Caco-2 (cell line): Measurements from ENCODE around the gene NFE2L1. TPM values are rescaled to one million over a fixed set of nuclear protein-coding genes. Genes with fewer than 3 reads are reported as not detected.
A peak's percentile ranks its signal among the peaks of the same experiment; 100 is the strongest.

Source experiments
- BruUV-seq: library from RNA; stranded (reverse); fragments of 400-500 nt; replicated peaks from 2 replicates; lab custom pipeline; 2021; lab: Mats Ljungman, UMichigan
- CTCF ChIA-PET: fragments of 300-600 bp; sonication (Branson Sonifier 250); formaldehyde crosslinking; loops from one replicate; lab custom pipeline; 2022; ENCODE audit warnings: antibody characterized with exemption; lab: Charles Lee
- POLR2A ChIA-PET: fragments of 300-600 bp; sonication (Branson Sonifier 250); formaldehyde crosslinking; loops from one replicate; lab custom pipeline; 2022; ENCODE audit warnings: antibody characterized with exemption; lab: Charles Lee
- DNase-seq, 2 experiments: peaks; one replicate each; pipeline versions ENCODE4 v3.0.0 to v3.0.0-alpha.2; 2020 to 2022
- H3K27me3 ChIP-seq: replicated peaks from 2 replicates; pipeline ENCODE4 v1.6.0; 2011; ENCODE audit warnings: low read length; ENCODE audit not compliant: control insufficient read depth, insufficient read depth
- H3K36me3 ChIP-seq: 2 replicates; pipeline ENCODE4 v1.5.1; 2011; ENCODE audit warnings: low read length; ENCODE audit not compliant: control insufficient read depth, insufficient read depth
- H3K4me1 ChIP-seq: fragments of 250-450 bp; sonication (Bioruptor Pico); 2 replicates; pipeline ENCODE4 v1.5.1; 2020; ENCODE audit warnings: mild to moderate bottlenecking
- H3K4me3 ChIP-seq: 2 replicates; pipeline ENCODE4 v1.5.1; 2011; ENCODE audit warnings: low read depth, mild to moderate bottlenecking, control low read depth, low read length
- H3K9me3 ChIP-seq: fragments of 250-450 bp; sonication (Bioruptor Pico); 2 replicates; pipeline ENCODE4 v1.5.1; 2020; ENCODE audit warnings: mild to moderate bottlenecking, moderate library complexity
- H3K27ac Mint-ChIP-seq: one replicate; pipeline ENCODE4 v1.8.0; 2022; ENCODE audit warnings: mixed read lengths; ENCODE audit not compliant: unreplicated experiment
- H3K27me3 Mint-ChIP-seq: one replicate; pipeline ENCODE4 v1.8.0; 2022; ENCODE audit warnings: mixed read lengths; ENCODE audit not compliant: insufficient read depth, unreplicated experiment
- H3K36me3 Mint-ChIP-seq: one replicate; pipeline ENCODE4 v1.8.0; 2022; ENCODE audit warnings: mild to moderate bottlenecking, mixed read lengths; ENCODE audit not compliant: insufficient read depth, unreplicated experiment
- H3K4me1 Mint-ChIP-seq: one replicate; pipeline ENCODE4 v1.8.0; 2022; ENCODE audit warnings: low read depth, mixed read lengths; ENCODE audit not compliant: unreplicated experiment
- H3K4me3 Mint-ChIP-seq: one replicate; pipeline ENCODE4 v1.8.0; 2022; ENCODE audit warnings: mild to moderate bottlenecking, moderate library complexity, mixed read lengths; ENCODE audit not compliant: unreplicated experiment
- H3K9me3 Mint-ChIP-seq: one replicate; pipeline ENCODE4 v1.8.0; 2022; ENCODE audit warnings: mixed read lengths; ENCODE audit not compliant: unreplicated experiment
- intact Hi-C: fragments of 100-400 bp; cut with micrococcal nuclease; formaldehyde crosslinking; loops from one replicate; pipeline ENCODE4 v1.10.0; 2022; ENCODE audit not compliant: unreplicated experiment
- total RNA-seq: library from RNA; stranded (reverse); gene quantifications from 2 replicates; pipeline ENCODE4 v1.2.3, GENCODE V29; 2022
- TF ChIP-seq, protein P1 (sequence below), 2 experiments: fragments of 200-600 bp in 1 of 2; IDR thresholded peaks; 1 replicate in 1 of 2; 2 replicates in 1 of 2; pipeline versions ENCODE4 v1.5.1 to v1.8.0; 2011 to 2022; ENCODE audit warnings: antibody characterized with exemption in 1 of 2, control low read depth in 1 of 2, inconsistent platforms in 1 of 2, low read depth in 1 of 2, low read length in 1 of 2, mild to moderate bottlenecking in 1 of 2, moderate library complexity in 1 of 2; ENCODE audit not compliant: insufficient read depth in 1 of 2, severe bottlenecking in 1 of 2, unreplicated experiment in 1 of 2

The NFE2L1 gene
- total RNA-seq, 1 experiment from 2014 or later: 356 TPM

DNA sequence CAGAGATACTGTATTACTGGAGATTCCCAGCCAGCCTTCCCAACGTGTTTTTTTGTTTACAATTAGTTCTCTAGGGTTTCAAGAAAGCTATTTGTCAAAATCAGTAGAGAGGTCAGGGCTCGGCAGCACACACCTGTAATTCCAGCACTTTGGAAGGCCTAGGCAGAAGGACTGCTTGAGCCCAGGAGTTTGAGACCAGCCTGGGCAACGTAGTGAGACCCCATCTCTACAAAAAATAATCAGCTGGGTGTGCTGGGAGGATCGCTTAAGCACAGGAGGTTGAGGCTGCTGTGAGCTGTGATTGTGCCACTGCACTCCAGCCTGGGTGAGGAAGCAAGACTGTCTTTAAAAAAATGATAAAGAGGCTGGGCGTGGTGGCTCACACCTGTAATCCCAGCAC is 33.7 kb downstream of the NFE2L1 start:
- no TSS peak for BruUV-seq
- TF ChIP-seq, protein P1, sequence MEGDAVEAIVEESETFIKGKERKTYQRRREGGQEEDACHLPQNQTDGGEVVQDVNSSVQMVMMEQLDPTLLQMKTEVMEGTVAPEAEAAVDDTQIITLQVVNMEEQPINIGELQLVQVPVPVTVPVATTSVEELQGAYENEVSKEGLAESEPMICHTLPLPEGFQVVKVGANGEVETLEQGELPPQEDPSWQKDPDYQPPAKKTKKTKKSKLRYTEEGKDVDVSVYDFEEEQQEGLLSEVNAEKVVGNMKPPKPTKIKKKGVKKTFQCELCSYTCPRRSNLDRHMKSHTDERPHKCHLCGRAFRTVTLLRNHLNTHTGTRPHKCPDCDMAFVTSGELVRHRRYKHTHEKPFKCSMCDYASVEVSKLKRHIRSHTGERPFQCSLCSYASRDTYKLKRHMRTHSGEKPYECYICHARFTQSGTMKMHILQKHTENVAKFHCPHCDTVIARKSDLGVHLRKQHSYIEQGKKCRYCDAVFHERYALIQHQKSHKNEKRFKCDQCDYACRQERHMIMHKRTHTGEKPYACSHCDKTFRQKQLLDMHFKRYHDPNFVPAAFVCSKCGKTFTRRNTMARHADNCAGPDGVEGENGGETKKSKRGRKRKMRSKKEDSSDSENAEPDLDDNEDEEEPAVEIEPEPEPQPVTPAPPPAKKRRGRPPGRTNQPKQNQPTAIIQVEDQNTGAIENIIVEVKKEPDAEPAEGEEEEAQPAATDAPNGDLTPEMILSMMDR (IDR thresholded peaks at IDR 0.05; ENCODE audit: insufficient read depth in 1 of 2, low read depth in 1 of 2, low read length in 1 of 2, severe bottlenecking in 1 of 2, unreplicated experiment in 1 of 2): no peak
- intact Hi-C loops: no loop called here
- H3K4me3 Mint-ChIP-seq: no peak overlapping the region
- ChIA-PET POLR2A (interaction anchor here (1.0 to 1.3 kb wide), 2 partner anchors 26 to 52 kb away, joined by 4 read pairs; partner anchors contain the start of gene SNX11), CTCF (interaction anchor here (0.6 to 4.8 kb wide), 10 partner anchors 10 to 89 kb away, joined by 3 to 45 read pairs (median 8); partner anchors contain the start of genes CBX1, NFE2L1 and SNX11)
- H3K9me3 ChIP-seq: no peaks in the 10 kb centered on the region
- H3K4me1 Mint-ChIP-seq: no peaks in the 10 kb centered on the region
- H3K27me3 Mint-ChIP-seq: no peaks in the 10 kb centered on the region
- H3K4me1 ChIP-seq: peaks cover 7% of the 10 kb centered on the region; the same call in 1 of the 2 replicates
- peaks cover 61% of the 10 kb centered on the region for H3K36me3 Mint-ChIP-seq
- H3K4me3 ChIP-seq: no peak overlapping the region
- no peak overlapping the region for H3K27ac Mint-ChIP-seq
- DNase-seq: no peak
- H3K36me3 ChIP-seq: no peaks in the 10 kb centered on the region
- no peaks in the 10 kb centered on the region for H3K9me3 Mint-ChIP-seq
- no peaks in the 10 kb centered on the region for H3K27me3 ChIP-seq

DNA sequence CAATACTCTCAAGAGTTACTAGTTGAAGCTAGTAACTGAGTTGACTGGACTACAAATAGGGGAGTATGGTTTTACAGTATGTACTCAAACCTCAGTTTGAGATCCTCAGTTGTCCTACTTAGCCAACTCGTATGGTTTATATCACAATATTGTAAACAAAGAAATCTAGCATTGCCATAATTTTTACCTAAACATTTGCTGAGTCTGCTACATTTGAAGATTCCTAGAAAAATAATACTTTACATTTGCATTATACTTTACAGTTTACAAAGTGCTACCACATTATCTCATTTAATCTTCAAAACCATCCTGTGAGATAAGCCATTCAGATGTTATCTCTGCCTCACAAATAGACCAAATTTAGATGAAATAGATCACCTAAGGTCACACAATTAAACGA is 36.8 kb downstream of the NFE2L1 start:
- Histone ChIP-seq H3K9me3 (no peaks in the 10 kb centered on the region), H3K36me3 (0 out of 2 replicates have a peak, but pooled peaks cover 1% of the 10 kb centered on the region), H3K4me3 (no peak overlapping the region), H3K4me1 (peaks cover 7% of the 10 kb centered on the region; the same call in 1 of the 2 replicates), H3K27me3 (no peaks in the 10 kb centered on the region)
- H3K4me3 Mint-ChIP-seq: no peak overlapping the region
- no peaks in the 10 kb centered on the region for H3K9me3 Mint-ChIP-seq
- no peak for DNase-seq
- TF ChIP-seq, protein P1 (IDR thresholded peaks at IDR 0.05; ENCODE audit: insufficient read depth in 1 of 2, low read depth in 1 of 2, low read length in 1 of 2, severe bottlenecking in 1 of 2, unreplicated experiment in 1 of 2): no peak
- H3K27ac Mint-ChIP-seq: no peak overlapping the region
- no peaks in the 10 kb centered on the region for H3K4me1 Mint-ChIP-seq
- CTCF ChIA-PET: interaction anchor here (1.7 to 2.0 kb wide), 2 partner anchors 16 to 60 kb away, joined by 8 to 9 read pairs; no protein-coding TSS in a partner anchor
- no peaks in the 10 kb centered on the region for H3K27me3 Mint-ChIP-seq
- intact Hi-C loops: no loop called here
- POLR2A ChIA-PET: no interaction called here
- peaks cover 55% of the 10 kb centered on the region for H3K36me3 Mint-ChIP-seq
- BruUV-seq: no TSS peak

DNA sequence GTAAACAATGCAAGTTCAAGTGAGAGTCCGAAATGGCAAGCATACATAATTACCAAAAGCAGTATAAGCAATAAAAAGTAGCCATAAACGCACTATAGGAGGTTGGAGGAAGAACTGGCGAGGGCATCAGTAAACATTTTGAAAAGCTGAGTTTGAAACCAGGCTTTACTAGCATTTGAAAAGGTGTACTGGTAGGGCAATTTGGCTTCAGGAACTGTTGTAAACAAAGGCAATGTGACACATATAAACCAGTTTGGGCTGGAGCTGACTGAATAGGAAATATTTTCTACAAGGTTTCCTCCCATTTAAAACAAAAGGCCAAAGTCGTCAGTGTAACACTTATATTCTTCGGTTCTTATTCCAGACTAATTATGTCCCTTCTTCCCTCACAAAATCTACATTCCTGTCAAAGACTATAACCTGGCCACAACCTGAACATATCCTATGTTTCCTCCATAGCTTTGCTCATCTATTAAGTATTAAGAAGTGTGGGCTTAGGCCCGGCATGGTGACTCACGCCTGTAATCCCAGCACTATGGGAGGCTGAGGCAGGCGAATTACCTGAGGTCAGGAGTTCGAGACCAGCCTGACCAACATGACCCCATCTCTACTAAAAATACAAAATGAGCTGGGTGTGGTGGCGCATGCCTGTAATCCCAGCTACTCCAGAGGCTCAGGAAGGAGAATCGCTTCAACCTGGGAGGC is 45.3 kb downstream of the NFE2L1 start:
- no peaks in the 10 kb centered on the region for H3K9me3 Mint-ChIP-seq
- Histone ChIP-seq H3K27me3 (no peaks in the 10 kb centered on the region), H3K36me3 (0 out of 2 replicates have a peak, but pooled peaks cover 1% of the 10 kb centered on the region), H3K9me3 (no peaks in the 10 kb centered on the region), H3K4me1 (no peaks in the 10 kb centered on the region), H3K4me3 (no peak overlapping the region)
- BruUV-seq: no TSS peak
- DNase-seq: peak in 1 of 2 experiments; percentile 29
- H3K27me3 Mint-ChIP-seq: no peaks in the 10 kb centered on the region
- H3K4me1 Mint-ChIP-seq: no peaks in the 10 kb centered on the region
- TF ChIP-seq, protein P1 (IDR thresholded peaks at IDR 0.05; ENCODE audit: insufficient read depth in 1 of 2, low read depth in 1 of 2, low read length in 1 of 2, severe bottlenecking in 1 of 2, unreplicated experiment in 1 of 2): no peak
- intact Hi-C loops: no loop called here
- H3K36me3 Mint-ChIP-seq: peaks cover 59% of the 10 kb centered on the region
- CTCF ChIA-PET: interaction anchor here (0.6 kb wide), 1 partner anchor 10 kb away, joined by 6 read pairs; no protein-coding TSS in a partner anchor
- no peak overlapping the region for H3K27ac Mint-ChIP-seq
- POLR2A ChIA-PET: interaction anchor here (0.7 to 1.0 kb wide), 2 partner anchors 45 to 133 kb away, joined by 5 to 6 read pairs; partner anchors contain the start of gene NFE2L1
- no peak overlapping the region for H3K4me3 Mint-ChIP-seq
